NB4 (cell line): ENCODE data around the gene SRGAP1.

Experiments used
- CTCF ChIP-seq: IDR thresholded peaks from one replicate; pipeline ENCODE4 v1.5.1; 2012; ENCODE audit warnings: low read depth, low read length
- POLR2A ChIP-seq: IDR thresholded peaks from 2 replicates; pipeline ENCODE4 v1.6.1; 2011; ENCODE audit warnings: mild to moderate bottlenecking; ENCODE audit not compliant: insufficient read length; ENCODE audit errors: extremely low read depth

- TF ChIP-seq CTCF (no peak), POLR2A (no peak)
Observed at GRCh38 chr12:64058541-64059265, 214.2 kb downstream of the SRGAP1 start.
